SU-DHL-6 (cell line): Measurements from ENCODE around the gene AK9.

Experiments
- CTCF ChIP-seq: fragments of 200-600 bp; sonication (generic); IDR thresholded peaks from one replicate; pipeline ENCODE4 v1.5.1; 2017; ENCODE audit warnings: antibody characterized with exemption, mild to moderate bottlenecking, low read length, moderate library complexity; ENCODE audit not compliant: insufficient read depth, poor library complexity, severe bottlenecking
- EZH2phosphoT487 ChIP-seq: fragments of 200-600 bp; sonication (generic), shearing (Covaris generic); conservative IDR thresholded peaks from 2 replicates; pipeline ENCODE4 v1.6.1; 2018; ENCODE audit warnings: mild to moderate bottlenecking, antibody characterized with exemption, low read length, moderate library complexity, mixed read lengths

- TF ChIP-seq CTCF (no peak), EZH2phosphoT487 (no peak)
Observed at GRCh38 chr6:109690373-109690736, 647 bp downstream of the AK9 start.
